Measurements from ENCODE around the gene CLSTN2.

DNA sequence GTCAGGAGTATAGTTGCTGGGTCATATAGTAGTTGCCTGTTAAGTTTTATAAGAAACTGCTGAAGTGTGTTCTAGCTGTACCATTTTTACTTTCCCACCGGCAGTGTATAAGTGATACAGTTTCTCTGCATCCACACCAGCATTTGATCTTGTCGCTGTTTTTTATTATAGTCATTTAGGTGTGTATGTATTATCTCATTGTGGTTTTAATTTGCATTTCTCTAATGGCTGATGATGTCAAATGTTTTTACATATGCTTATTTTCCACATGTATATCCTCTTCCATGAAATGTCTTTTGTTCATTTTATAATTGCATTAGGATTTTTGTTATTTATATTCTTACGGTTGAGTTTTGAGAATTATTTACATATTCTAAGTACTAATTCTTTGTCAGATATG lies 254.3 kb downstream of the CLSTN2 start:
- TF ChIP-seq RAD21 (IDR thresholded peaks at IDR 0.05; ENCODE audit: low read length) (no peak), MXI1 (IDR thresholded peaks at IDR 0.05; ENCODE audit: borderline replicate concordance, low read depth, low read length) (no peak), POLR2A (IDR thresholded peaks at IDR 0.05; ENCODE audit: low read depth, low read length) (no peak), CTCF (conservative IDR thresholded peaks at IDR 0.05; ENCODE audit: low read depth, low read length) (no peak), MAFK (IDR thresholded peaks at IDR 0.05; ENCODE audit: low read depth, low read length) (no peak), CEBPB (IDR thresholded peaks at IDR 0.05; ENCODE audit: low read depth, low read length) (no peak), SMC3 (IDR thresholded peaks at IDR 0.05; ENCODE audit: low read depth, low read length) (no peak), MAZ (IDR thresholded peaks at IDR 0.05; ENCODE audit: borderline replicate concordance, low read depth, low read length) (no peak), RFX5 (IDR thresholded peaks at IDR 0.05; ENCODE audit: low read depth, low read length) (no peak), FOS (IDR thresholded peaks at IDR 0.05; ENCODE audit: low read depth, low read length) (no peak), BHLHE40 (IDR thresholded peaks at IDR 0.05; ENCODE audit: low read depth, low read length) (no peak)

Data from IMR-90 (cell line).